WTC11 (cell line): ENCODE measurements around the gene NELL1.

Experiments used
- CREB1 ChIP-seq: sonication (generic); formaldehyde crosslinking; IDR thresholded peaks from 2 replicates; pipeline ENCODE4 v1.8.0; 2023; ENCODE audit warnings: mild to moderate bottlenecking, missing genetic modification reagents
- CTCF ChIP-seq: fragments of 200-600 bp; IDR thresholded peaks from 2 replicates; pipeline ENCODE4 v1.8.0; 2022; ENCODE audit warnings: antibody characterized with exemption
- NFE2L1 ChIP-seq: sonication (generic); formaldehyde crosslinking; IDR thresholded peaks from 2 replicates; pipeline ENCODE4 v1.8.1; 2023; ENCODE audit warnings: missing genetic modification reagents

GRCh38 chr11:21385669-21386440 lies 716.5 kb downstream of the NELL1 start:
- TF ChIP-seq CTCF: no peak
- no peak for TF ChIP-seq CREB1
- TF ChIP-seq NFE2L1 (CRISPR knock-in tag): no peak
